Psoas muscle (tissue), 8 donors: ENCODE results near the gene ANKRD13B. TPM values are rescaled to one million over a fixed set of nuclear protein-coding genes. Genes with fewer than 3 reads are reported as not detected.
A peak's percentile ranks its signal among the peaks of the same experiment; 100 is the strongest.

Experiments used
- ATAC-seq, 4 donors: fragments of 200-7000 bp; cut with Tn5 transposase; one replicate each; pipeline ENCODE4 v1.9.1; 2020; ENCODE audit warnings: moderate library complexity in 3 of 4, mild to moderate bottlenecking in 2 of 4
- DNase-seq, 2 donors: peaks; one replicate each; pipeline ENCODE4 v3.0.0-alpha.2; 2020
- H3K27ac ChIP-seq: fragments of 200-600 bp; one replicate; pipeline ENCODE4 v1.8.0; 2022
- H3K27me3 ChIP-seq, 3 donors: fragments of 200-600 bp in 1 of 3; one replicate each; pipeline versions ENCODE4 v1.6.1 to v1.8.0; 2013 to 2022; ENCODE audit warnings: low read length in 2 of 3, mild to moderate bottlenecking in 2 of 3, moderate library complexity in 1 of 3; ENCODE audit not compliant: insufficient read depth in 3 of 3
- H3K36me3 ChIP-seq, 2 donors: fragments of 200-600 bp in 1 of 2; one replicate each; pipeline versions ENCODE4 v1.6.1 to v1.8.0; 2013 to 2022; ENCODE audit warnings: low read depth in 1 of 2, mild to moderate bottlenecking in 1 of 2, moderate library complexity in 1 of 2; ENCODE audit not compliant: insufficient read depth in 1 of 2
- H3K4me1 ChIP-seq: fragments of 200-600 bp; one replicate; pipeline ENCODE4 v1.8.0; 2022
- H3K4me3 ChIP-seq: fragments of 200-600 bp; one replicate; pipeline ENCODE4 v1.8.0; 2022; ENCODE audit warnings: mild to moderate bottlenecking
- H3K9me3 ChIP-seq: fragments of 200-600 bp; one replicate; pipeline ENCODE4 v1.8.0; 2022
- CTCF ChIP-seq: fragments of 200-600 bp; IDR thresholded peaks from one replicate; pipeline ENCODE4 v1.8.0; 2022; ENCODE audit warnings: antibody characterized with exemption
- WGBS, 3 donors: extraction: QIAGEN DNeasy Blood & Tissue Kit; methylation state at CpG; one replicate each; pipeline versions ENCODE4 v1.1.6 to v1.1.7; 2013; 5-methylcytosine and 5-hydroxymethylcytosine counted together
- intact Hi-C, 2 donors: fragments of 100-400 bp; cut with DNase I; formaldehyde crosslinking; loops; one replicate each; pipeline versions ENCODE4 v1.11.0 to v1.14.2; 2022
- polyA plus RNA-seq, 3 donors: library from polyadenylated mRNA; stranded (reverse); fragments of 200-250 nt; gene quantifications; one replicate each; pipeline ENCODE4 v1.2.3, GENCODE V29; 2013
- total RNA-seq, 4 donors: library from RNA; stranded (reverse); fragmentation: NEBNext Ultra II Directional in 2 of 4; extraction: Animal tissue kit (Norgen Biotek cat#: 25700) in 2 of 4; gene quantifications; one replicate each; pipeline versions ENCODE4 v1.2.1 to v1.2.4, GENCODE V29; 2021 to 2023
- donor health status: healthy with polysubstance abuse.
- donor health status: DM: no; HTN: no; CAD: no; lungs with moderate emphysema.
- donor health status: Bipolar disorder and iron deficiency.
- donor health status: healthy.
- donor health status: DM: yes; HTN: yes; CAD: no.
- donor health status: DM: no; HTN: no; CAD: no.
- donor health status: DM: no; HTN: no; CAD: no.
- donor health status: DM: yes; HTN: yes; CAD: no.

ANKRD13B gene
- total and polyA plus RNA-seq, 7 donors = 5.4 to 14.8 (median 7.1) TPM

DNA sequence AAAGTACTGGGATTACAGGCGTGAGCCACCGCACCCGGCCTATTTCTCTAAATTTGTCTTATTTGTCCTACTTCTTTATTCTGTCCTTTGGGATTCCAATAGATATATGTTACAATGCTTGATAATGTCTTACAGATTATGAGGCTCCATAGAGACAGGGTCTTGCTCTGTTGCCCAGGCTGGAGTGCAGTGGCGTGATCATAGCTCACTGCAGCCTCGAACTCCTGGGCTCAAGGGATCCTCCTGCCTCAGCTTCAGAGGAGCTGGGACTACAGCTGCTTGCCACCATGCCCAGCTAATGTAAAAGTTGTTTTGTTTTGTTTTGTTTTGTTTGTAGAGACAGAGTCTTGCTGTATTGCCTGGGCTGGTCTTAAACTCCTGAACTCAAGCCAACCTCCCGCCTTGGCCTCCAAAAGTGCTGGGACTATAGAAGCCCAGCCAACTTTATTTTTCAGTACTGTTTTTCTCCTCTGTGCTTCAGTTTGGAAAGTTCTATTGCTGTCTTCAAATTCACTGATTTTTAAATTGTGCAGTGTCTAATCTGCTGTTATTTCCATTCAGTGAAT, 10.3 kb downstream of the ANKRD13B start:
- TF ChIP-seq CTCF = no peak
- no peak overlapping the region for H3K27ac ChIP-seq
- DNase-seq = peak in 1 of 2 donors; percentile 35
- H3K4me1 ChIP-seq = no peaks in the 10 kb centered on the region
- intact Hi-C loops = no loop called here
- no peaks in the 10 kb centered on the region for H3K9me3 ChIP-seq
- no peak overlapping the region for H3K4me3 ChIP-seq
- no peak for ATAC-seq
- WGBS, 3 donors = 83 to 91% (median 87%) methylated on average over 6 of the region's 6 CpGs
- H3K27me3 ChIP-seq = no peaks in the 10 kb centered on the region
- H3K36me3 ChIP-seq = no peaks in the 10 kb centered on the region

GRCh38 chr17:29607557-29608195, 14.7 kb downstream of the ANKRD13B start:
- ATAC-seq (no peak), DNase-seq (peak in 1 of 2 donors; percentile 50)
- Histone ChIP-seq H3K9me3 (no peaks in the 10 kb centered on the region), H3K4me1 (peaks cover 13% of the 10 kb centered on the region), H3K27me3 (no peaks in the 10 kb centered on the region), H3K27ac (no peak overlapping the region), H3K4me3 (no peak overlapping the region), H3K36me3 (no peaks in the 10 kb centered on the region)
- intact Hi-C loops = no loop called here
- WGBS, 3 donors = 90 to 93% (median 91%) methylated on average over 29 of the region's 29 CpGs
- TF ChIP-seq CTCF = no peak

- intact Hi-C loops = no loop called here
- WGBS, 3 donors = 34 to 60% (median 45%) methylated on average over 9 to 15 of the region's 15 CpGs
- no peaks in the 10 kb centered on the region for H3K27me3 ChIP-seq
- H3K27ac ChIP-seq = peak overlapping the region; percentile 68
- ATAC-seq = peak in 3 of 4 donors; percentile 14 to 64 (median 25)
- no peak for TF ChIP-seq CTCF
- no peak overlapping the region for H3K4me3 ChIP-seq
- H3K9me3 ChIP-seq = no peaks in the 10 kb centered on the region
- DNase-seq = peak in 1 of 2 donors; percentile 73
- peaks cover 19% of the 10 kb centered on the region for H3K4me1 ChIP-seq
- no peaks in the 10 kb centered on the region for H3K36me3 ChIP-seq
These were observed 16.1 kb downstream of the ANKRD13B start for GRCh38 chr17:29608986-29609385.

GRCh38 chr17:29610395-29610794, 17.5 kb downstream of the ANKRD13B start:
- ATAC-seq (no peak), DNase-seq (no peak)
- Histone ChIP-seq H3K27ac (no peak overlapping the region), H3K4me1 (peaks cover 33% of the 10 kb centered on the region), H3K36me3 (peaks cover 0 to 8% of the 10 kb centered on the region in 2 donors), H3K27me3 (no peaks in the 10 kb centered on the region), H3K9me3 (no peaks in the 10 kb centered on the region), H3K4me3 (no peak overlapping the region)
- TF ChIP-seq CTCF = no peak
- intact Hi-C loops = no loop called here
- 80 to 88% (median 81%) methylated on average over 3 of the region's 3 CpGs for WGBS, 3 donors
